ENCODE data around the gene HMGXB4.

The HMGXB4 gene

GRCh38 chr22:35314161-35314942, 57.1 kb downstream of the HMGXB4 start:
- no peak for DNase-seq (ENCODE audit: low read depth)
- no peak for TF ChIP-seq CTCF (IDR thresholded peaks at IDR 0.05; ENCODE audit: insufficient read depth, low read depth, low read length, missing control alignments)
- H3K4me3 ChIP-seq (ENCODE audit: low read length) = no peak overlapping the region

- H3K4me3 ChIP-seq (ENCODE audit: low read length) = no peak overlapping the region
- DNase-seq (ENCODE audit: low read depth) = peak; percentile 34
- TF ChIP-seq CTCF (IDR thresholded peaks at IDR 0.05; ENCODE audit: insufficient read depth, low read depth, low read length, missing control alignments) = no peak
Observed at GRCh38 chr22:35315141-35315854, 58.0 kb downstream of the HMGXB4 start.

- TF ChIP-seq CTCF (IDR thresholded peaks at IDR 0.05; ENCODE audit: insufficient read depth, low read depth, low read length, missing control alignments) = no peak
- DNase-seq (ENCODE audit: low read depth) = peak; percentile 66
Observed at GRCh38 chr22:35315855-35316745, 58.8 kb downstream of the HMGXB4 start.

GRCh38 chr22:35316751-35317150, 59.5 kb downstream of the HMGXB4 start:
- no peak overlapping the region for H3K4me3 ChIP-seq (ENCODE audit: low read length)
- no peak for DNase-seq (ENCODE audit: low read depth)
- no peak for TF ChIP-seq CTCF (IDR thresholded peaks at IDR 0.05; ENCODE audit: insufficient read depth, low read depth, low read length, missing control alignments)

More at GRCh38 chr22:35315855-35316745, 58.8 kb downstream of the HMGXB4 start:
- no peak overlapping the region for H3K4me3 ChIP-seq (ENCODE audit: low read length)

- no peak for DNase-seq (ENCODE audit: low read depth)
- no peak overlapping the region for H3K4me3 ChIP-seq (ENCODE audit: low read length)
- TF ChIP-seq CTCF (IDR thresholded peaks at IDR 0.05; ENCODE audit: insufficient read depth, low read depth, low read length, missing control alignments) = no peak
Observed at GRCh38 chr22:35317680-35318290, 60.5 kb downstream of the HMGXB4 start.
